GM19438 (cell line): ENCODE measurements around the gene HBZ.
"Not testable (repeated sequence)": the region's sequence is repeated elsewhere in the genome, so short reads cannot be mapped to it uniquely, and the experiment has no call there.

ENCODE experiments used
- ATAC-seq: cut with Tn5 transposase; IDR thresholded peaks from one replicate; pipeline ENCODE4 v1.9.1; 2021; ENCODE audit warnings: low read depth; ENCODE audit not compliant: unreplicated experiment

The HBZ gene

GRCh38 chr16:164134-164823 lies 11.8 kb downstream of the HBZ start:
- ATAC-seq: not testable (repeated sequence)

GRCh38 chr16:164827-165538 lies 12.5 kb downstream of the HBZ start:
- no peak for ATAC-seq

- no peak for ATAC-seq
These were observed 13.3 kb downstream of the HBZ start, which contains the start of gene HBM for GRCh38 chr16:165539-166374. HBM (plus strand) TSS chr16:165978; CDS start chr16:165998, 20 bp downstream.

- ATAC-seq: no peak
These were observed 14.1 kb downstream of the HBZ start for GRCh38 chr16:166375-167121.

GRCh38 chr16:167122-167690 lies 14.8 kb downstream of the HBZ start:
- ATAC-seq: no peak

GRCh38 chr16:168424-168823 lies 16.0 kb downstream of the HBZ start:
- no peak for ATAC-seq

- no peak for ATAC-seq
These were observed 16.6 kb downstream of the HBZ start for GRCh38 chr16:169014-169413.

- not testable (repeated sequence) for ATAC-seq
These were observed 17.7 kb downstream of the HBZ start for GRCh38 chr16:170088-170507.

- no peak for ATAC-seq
These were observed 18.3 kb downstream of the HBZ start for GRCh38 chr16:170788-171187.

GRCh38 chr16:172374-172941 lies 20.0 kb downstream of the HBZ start, which contains the start of gene HBA2:
HBA2 (plus strand) TSS chr16:172876; CDS start chr16:172913, 37 bp downstream.
- not testable (repeated sequence) for ATAC-seq

- not testable (repeated sequence) for ATAC-seq
These were observed 20.9 kb downstream of the HBZ start for GRCh38 chr16:173211-173854.

GRCh38 chr16:173928-174769 lies 21.7 kb downstream of the HBZ start:
- ATAC-seq: not testable (repeated sequence)

- no peak for ATAC-seq
These were observed 22.8 kb downstream of the HBZ start for GRCh38 chr16:175011-175949.

- not testable (repeated sequence) for ATAC-seq
These were observed 23.6 kb downstream of the HBZ start for GRCh38 chr16:176006-176405.

GRCh38 chr16:176477-177382 lies 24.3 kb downstream of the HBZ start, which contains the start of gene HBA1:
HBA1 (plus strand) TSS chr16:176680; CDS start chr16:176717, 37 bp downstream.
- not testable (repeated sequence) for ATAC-seq

- no peak for ATAC-seq
These were observed 25.0 kb downstream of the HBZ start for GRCh38 chr16:177394-177822.
